Measurements from ENCODE around the gene MLXIP.
A peak's percentile ranks its signal among the peaks of the same experiment; 100 is the strongest.
"Not testable (repeated sequence)": the region's sequence is repeated elsewhere in the genome, so short reads cannot be mapped to it uniquely, and the experiment has no call there.

Gene MLXIP, protein sequence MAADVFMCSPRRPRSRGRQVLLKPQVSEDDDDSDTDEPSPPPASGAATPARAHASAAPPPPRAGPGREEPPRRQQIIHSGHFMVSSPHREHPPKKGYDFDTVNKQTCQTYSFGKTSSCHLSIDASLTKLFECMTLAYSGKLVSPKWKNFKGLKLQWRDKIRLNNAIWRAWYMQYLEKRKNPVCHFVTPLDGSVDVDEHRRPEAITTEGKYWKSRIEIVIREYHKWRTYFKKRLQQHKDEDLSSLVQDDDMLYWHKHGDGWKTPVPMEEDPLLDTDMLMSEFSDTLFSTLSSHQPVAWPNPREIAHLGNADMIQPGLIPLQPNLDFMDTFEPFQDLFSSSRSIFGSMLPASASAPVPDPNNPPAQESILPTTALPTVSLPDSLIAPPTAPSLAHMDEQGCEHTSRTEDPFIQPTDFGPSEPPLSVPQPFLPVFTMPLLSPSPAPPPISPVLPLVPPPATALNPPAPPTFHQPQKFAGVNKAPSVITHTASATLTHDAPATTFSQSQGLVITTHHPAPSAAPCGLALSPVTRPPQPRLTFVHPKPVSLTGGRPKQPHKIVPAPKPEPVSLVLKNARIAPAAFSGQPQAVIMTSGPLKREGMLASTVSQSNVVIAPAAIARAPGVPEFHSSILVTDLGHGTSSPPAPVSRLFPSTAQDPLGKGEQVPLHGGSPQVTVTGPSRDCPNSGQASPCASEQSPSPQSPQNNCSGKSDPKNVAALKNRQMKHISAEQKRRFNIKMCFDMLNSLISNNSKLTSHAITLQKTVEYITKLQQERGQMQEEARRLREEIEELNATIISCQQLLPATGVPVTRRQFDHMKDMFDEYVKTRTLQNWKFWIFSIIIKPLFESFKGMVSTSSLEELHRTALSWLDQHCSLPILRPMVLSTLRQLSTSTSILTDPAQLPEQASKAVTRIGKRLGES

GRCh38 chr12:122078141-122079032 is at the start of gene MLXIP:
Gene MLXIP, plus strand, starts transcription at chr12:122078756. Its CDS starts 98 bp downstream, at chr12:122078854.
- DNase-seq: peak; percentile 80

DNA sequence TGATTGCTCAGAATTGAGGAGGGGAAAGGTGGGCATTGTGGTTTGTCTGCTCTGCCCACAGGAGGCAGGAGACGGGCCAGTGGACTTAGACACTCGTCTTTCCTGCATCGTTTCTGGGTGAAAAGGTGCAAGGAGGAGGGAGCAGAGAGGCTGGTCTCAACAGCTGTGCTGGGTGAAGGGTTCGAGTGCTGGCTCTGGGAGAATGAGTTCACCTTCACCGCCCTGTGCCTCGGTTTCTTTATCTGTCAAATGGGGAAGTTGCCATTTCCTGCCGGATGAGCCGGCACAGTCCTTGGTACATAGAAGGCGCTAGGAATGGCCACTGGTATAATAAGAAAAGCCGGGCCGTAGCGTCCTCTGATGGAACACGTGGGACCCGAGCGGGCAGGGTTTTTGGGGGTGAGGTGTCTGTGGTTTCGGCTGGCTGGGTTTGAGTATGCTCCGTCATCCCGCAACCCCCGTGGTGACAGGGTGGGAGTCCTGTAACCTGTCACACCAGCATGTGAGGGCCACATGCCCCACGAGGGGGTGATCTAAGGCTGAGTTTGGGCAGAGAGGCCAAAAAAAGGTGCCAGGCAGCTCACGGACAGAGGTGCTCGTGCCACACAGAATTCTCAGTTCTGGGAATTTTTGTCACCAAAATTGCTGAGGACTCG is 49.5 kb upstream of the MLXIP start:
- no peak for DNase-seq

GRCh38 chr12:122029620-122030423 is 48.7 kb upstream of the MLXIP start:
- no peak for DNase-seq

GRCh38 chr12:122030424-122031035 is 48.0 kb upstream of the MLXIP start:
- no peak for DNase-seq

- no peak for DNase-seq
Observed at GRCh38 chr12:122031342-122032216, 47.0 kb upstream of the MLXIP start.

GRCh38 chr12:122032580-122032979 is 46.0 kb upstream of the MLXIP start:
- no peak for DNase-seq

GRCh38 chr12:122035292-122035691 is 43.3 kb upstream of the MLXIP start:
- no peak for DNase-seq

DNA sequence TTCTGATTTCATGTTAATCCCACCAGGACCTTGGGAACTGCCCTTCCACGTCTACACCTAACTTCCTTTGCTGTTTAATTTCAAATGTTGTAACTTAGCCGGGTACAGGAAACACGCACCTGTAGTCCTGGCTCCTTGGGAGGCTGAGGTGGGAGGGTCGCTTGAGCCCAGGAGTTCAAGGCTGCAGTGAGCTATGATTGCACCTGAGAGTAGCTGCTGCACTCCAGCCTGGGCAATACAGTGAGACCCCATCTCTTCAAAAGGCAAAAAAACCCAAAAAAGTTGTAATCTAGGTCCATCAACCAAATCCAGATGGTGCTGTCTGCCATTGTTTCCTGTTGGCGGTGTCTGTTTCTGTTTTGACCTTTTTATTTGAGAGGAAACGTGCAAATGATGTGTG is 42.4 kb upstream of the MLXIP start:
- no peak for DNase-seq

DNA sequence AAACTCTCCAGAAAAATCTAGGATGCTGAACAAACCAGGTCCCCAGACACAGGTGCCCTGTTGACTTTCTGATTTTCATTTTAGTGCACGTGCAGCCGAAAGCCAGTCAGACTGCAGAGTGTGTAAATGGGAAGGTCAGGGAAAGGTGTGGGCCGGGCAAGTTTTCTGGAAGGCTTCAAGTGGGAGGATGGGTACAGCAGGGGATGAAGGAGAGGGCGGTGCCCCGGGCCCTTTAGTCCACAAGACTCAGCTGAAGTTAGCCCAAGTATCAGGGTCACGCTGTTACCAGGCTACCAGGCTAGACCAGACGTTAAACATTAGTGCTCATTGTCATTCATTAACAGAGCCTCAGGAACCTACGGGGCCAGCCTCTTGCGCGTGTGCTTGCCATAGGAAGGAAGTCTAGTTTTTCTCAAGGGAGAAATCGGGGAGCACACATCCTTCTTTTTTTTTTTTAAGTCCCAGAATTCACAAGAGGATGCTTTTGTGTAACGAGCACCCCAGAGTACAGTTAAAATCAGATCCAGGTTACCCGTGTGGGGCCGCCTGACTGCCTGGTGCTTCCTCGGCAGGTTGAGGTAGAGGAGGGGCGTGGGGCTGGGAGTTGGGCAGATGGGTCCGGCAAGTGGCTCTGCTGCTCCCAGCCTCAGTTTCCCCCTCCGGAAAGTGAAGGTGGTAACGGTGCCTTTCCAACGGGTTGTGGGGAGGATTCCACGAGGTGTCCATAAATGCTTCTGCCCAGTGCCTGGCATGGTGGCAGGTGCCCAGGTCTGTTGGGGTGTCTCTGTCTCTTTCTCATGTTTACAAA is 37.8 kb upstream of the MLXIP start:
- DNase-seq: no peak

GRCh38 chr12:122041458-122041857 is 37.1 kb upstream of the MLXIP start:
- DNase-seq: not testable (repeated sequence)

GRCh38 chr12:122042910-122043309 is 35.6 kb upstream of the MLXIP start:
- DNase-seq: no peak

- DNase-seq: no peak
Observed at GRCh38 chr12:122043476-122043875, 35.1 kb upstream of the MLXIP start.

GRCh38 chr12:122045262-122045661 is 33.3 kb upstream of the MLXIP start:
- no peak for DNase-seq

GRCh38 chr12:122046145-122046544 is 32.4 kb upstream of the MLXIP start:
- no peak for DNase-seq

DNA sequence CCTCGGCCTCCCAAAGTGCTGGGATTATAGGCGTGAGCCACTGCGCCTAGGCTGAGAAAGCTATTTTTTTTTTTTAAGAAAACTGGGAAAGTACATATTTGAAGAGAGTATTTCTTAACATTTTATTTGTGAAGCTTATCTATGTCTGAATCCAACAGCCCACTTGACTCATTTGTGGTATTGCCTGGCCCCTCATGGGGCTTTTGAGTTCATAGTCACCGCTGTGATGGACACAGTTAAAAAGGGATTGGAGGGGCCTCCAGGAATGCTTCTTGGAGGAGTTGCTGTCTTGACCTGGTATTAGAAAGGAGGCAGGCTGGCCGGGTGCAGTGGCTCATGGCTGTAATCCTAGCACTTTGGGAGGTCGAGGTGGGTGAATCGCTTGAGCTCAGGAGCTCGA is 30.4 kb upstream of the MLXIP start:
- no peak for DNase-seq

DNA sequence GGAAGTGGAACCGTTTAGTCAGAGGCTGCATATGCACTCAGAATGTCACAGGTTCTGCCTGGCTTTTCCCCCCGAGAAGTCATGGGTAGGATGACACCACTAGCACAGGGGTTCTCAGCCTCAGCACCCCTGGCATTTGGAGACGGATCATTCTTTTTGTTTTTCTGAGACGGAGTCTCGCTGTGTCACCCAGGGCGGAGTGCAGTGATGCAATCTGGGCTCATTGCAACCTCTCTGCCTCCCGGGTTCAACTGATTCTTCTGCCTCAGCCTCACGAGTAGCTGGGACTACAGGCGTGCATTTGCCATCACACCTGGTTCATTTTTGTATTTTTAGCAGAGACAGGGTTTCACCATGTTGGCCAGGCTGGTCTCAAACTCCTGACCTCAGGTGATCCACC is 28.7 kb upstream of the MLXIP start:
- no peak for DNase-seq

- no peak for DNase-seq
Observed at GRCh38 chr12:122050706-122051105, 27.9 kb upstream of the MLXIP start.

DNA sequence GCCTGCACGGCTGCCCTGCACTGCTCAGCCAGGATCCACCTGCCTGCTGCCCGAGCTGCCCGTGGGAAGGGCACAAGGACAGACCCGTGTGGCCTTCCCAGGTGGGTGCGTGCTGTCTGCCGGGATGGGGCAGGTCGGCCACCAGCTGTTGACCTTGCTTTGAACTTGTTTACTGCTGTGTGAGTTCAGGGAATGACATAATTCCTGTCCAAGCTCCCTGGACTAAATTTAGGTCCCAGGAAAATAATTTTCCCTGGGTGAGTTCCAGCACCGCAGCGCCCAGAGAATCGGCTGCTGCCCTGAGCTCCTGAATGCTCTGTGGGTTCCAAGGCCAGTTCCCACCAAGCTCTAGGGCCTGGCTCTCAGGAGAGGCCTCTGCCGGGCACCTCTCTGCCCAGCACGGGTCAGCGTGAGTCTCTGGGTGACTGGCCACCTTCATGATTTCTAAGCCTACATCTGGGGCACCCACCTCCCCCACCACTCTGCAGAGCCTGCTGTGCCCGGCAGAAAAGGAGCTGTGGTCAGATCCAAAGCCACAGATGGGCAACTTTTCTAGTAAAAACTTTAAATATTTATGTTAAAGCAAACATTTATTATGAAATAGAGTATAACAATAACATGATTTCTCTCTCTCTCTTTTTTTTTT is 27.2 kb upstream of the MLXIP start:
- no peak for DNase-seq

All from NCI-H226 (cell line).